ENCODE results near the gene ZNF747.

The ZNF747 gene

DNA sequence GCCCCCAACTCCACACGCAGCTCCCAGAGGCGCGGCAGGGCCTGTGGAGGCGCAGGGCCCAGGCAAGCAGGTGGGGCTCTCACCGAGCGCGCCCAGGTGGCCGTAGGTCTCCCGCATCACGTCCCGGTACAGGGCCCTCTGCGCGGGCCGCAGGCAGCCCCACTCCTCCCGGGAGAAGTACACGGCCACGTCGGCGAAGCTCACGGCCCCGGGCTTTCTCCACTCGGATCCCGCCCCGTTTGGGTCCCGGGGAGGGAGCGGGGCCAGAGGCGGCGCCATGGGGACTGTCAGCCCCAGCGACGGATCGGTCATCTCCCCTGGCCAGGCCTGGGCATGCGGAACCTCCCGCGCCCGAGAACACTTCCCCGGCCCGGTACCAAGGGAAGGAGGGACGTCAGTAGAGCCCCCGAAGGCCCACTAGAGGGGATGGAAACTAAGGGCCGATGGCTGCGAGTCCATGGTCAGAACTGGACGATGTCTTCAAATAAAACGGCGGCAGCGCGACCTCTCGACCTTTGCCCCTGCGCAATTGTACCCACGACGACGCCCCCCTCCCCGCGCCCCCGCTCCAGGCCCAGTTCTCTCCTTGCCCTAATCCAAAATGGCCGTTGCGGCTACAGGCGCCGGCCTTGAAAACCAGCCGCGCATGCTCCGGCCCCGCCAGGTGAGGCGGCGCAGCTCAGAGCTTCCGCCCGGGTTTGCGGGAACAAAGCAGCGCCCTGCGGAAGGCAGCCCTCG is at the start of gene ZNF747:
Gene ZNF747, minus strand, starts transcription at position 491 of the 738 bp plus-strand sequence. Its CDS starts 179 bp downstream, at position 312.
- TF ChIP-seq, protein P1, sequence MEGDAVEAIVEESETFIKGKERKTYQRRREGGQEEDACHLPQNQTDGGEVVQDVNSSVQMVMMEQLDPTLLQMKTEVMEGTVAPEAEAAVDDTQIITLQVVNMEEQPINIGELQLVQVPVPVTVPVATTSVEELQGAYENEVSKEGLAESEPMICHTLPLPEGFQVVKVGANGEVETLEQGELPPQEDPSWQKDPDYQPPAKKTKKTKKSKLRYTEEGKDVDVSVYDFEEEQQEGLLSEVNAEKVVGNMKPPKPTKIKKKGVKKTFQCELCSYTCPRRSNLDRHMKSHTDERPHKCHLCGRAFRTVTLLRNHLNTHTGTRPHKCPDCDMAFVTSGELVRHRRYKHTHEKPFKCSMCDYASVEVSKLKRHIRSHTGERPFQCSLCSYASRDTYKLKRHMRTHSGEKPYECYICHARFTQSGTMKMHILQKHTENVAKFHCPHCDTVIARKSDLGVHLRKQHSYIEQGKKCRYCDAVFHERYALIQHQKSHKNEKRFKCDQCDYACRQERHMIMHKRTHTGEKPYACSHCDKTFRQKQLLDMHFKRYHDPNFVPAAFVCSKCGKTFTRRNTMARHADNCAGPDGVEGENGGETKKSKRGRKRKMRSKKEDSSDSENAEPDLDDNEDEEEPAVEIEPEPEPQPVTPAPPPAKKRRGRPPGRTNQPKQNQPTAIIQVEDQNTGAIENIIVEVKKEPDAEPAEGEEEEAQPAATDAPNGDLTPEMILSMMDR (IDR thresholded peaks at IDR 0.05; ENCODE audit: low read depth, low read length) = no peak
- no peaks in the 10 kb centered on the region for H3K27me3 ChIP-seq (ENCODE audit: insufficient read depth, low read depth, severe bottlenecking)
- H3K4me3 ChIP-seq (ENCODE audit: low read depth, low read length) = peak within 1 kb of the TSS; percentile 86
- no peaks in the 10 kb centered on the region for H3K9me3 ChIP-seq (ENCODE audit: severe bottlenecking)
- DNase-seq = peak; percentile 93
- H3K36me3 ChIP-seq = peaks cover 19% of the 10 kb centered on the region
- peak within 1 kb of the TSS; percentile 93 for H3K27ac ChIP-seq

DNA sequence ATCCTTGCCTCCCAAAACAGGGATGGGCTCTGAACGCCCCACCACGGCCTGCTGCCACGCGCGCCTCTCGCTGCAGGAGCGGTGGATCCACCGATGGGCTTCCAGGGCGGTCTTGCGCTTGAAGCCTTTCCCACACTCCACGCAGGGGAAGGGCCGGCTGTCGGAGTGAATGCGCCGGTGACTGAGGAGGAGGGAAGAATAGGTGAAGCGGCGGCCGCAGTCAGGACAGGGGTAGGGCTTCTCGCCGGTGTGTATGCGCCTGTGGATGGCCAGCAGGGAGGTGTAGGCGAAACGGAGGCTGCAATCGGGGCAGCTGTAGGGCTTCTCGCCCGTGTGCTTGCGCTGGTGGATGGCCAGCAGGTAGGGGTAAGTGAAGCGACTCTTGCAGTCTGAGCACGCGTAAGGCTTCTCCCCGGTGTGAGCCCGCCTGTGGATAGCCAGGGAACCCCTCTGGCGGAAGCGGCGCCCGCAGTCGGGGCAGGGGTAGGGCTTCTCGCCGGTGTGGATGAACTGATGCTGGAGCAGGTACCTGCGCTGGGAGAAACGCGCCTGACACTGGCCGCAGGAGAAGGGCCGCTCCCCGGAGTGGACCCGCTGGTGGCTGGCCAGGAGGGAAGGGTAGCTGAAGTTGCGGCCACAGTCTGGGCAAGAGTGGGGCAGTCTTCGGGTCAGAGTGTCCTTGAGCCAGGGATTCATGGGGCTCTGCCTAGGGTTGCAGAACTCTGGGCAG is 48.1 kb upstream of the ZNF747 start:
- TF ChIP-seq, protein P1 (IDR thresholded peaks at IDR 0.05; ENCODE audit: low read depth, low read length) = no peak
- DNase-seq = no peak
- Histone ChIP-seq H3K27ac (no peak overlapping the region), H3K4me3 (ENCODE audit: low read depth, low read length) (no peak overlapping the region), H3K9me3 (ENCODE audit: severe bottlenecking) (no peaks in the 10 kb centered on the region), H3K27me3 (ENCODE audit: insufficient read depth, low read depth, severe bottlenecking) (no peaks in the 10 kb centered on the region), H3K36me3 (peaks cover 69% of the 10 kb centered on the region)

DNA sequence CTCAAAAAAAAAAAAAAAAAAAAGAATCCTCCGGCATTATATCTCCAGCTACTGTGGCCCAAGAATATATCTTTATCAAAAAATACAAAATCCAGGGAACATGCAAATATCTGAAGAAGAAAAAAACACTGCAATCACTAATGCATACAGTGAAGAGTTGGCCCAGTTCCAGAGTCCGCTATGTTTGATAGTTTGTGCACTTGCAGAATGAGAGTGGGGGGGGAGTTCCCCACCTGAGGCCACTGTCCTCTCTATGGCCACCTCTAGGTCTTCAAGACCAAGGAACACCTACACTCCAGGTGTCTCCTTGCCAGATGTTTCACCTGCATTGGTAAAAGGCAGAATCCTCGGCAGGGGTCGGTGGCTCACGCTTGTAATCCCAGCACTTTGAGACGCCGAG is 46.8 kb upstream of the ZNF747 start:
- Histone ChIP-seq H3K9me3 (ENCODE audit: severe bottlenecking) (no peaks in the 10 kb centered on the region), H3K27me3 (ENCODE audit: insufficient read depth, low read depth, severe bottlenecking) (no peaks in the 10 kb centered on the region), H3K36me3 (peaks cover 71% of the 10 kb centered on the region), H3K4me3 (ENCODE audit: low read depth, low read length) (no peak overlapping the region), H3K27ac (no peak overlapping the region)
- TF ChIP-seq, protein P1 (IDR thresholded peaks at IDR 0.05; ENCODE audit: low read depth, low read length) = no peak
- no peak for DNase-seq

DNA sequence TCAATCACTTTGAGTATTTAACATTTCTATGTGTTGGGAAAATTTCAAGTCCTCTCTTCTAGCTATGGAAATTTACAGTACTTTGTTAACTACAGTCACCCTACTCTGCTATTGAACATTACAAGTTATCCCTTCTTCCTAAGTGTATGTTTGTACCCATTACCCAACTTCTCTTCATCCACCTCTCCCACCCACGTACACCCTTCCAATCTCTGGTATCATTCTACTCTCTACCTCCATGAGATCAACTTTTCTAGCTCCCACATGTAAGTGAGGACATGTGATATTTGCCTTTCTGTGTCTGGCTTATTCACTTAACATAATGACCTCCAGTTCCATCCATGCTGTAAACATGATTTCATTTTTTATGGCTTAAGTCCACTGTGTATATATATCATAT is 40.0 kb upstream of the ZNF747 start:
- Histone ChIP-seq H3K27ac (no peak overlapping the region), H3K4me3 (ENCODE audit: low read depth, low read length) (no peak overlapping the region), H3K9me3 (ENCODE audit: severe bottlenecking) (no peaks in the 10 kb centered on the region), H3K36me3 (peaks cover 45% of the 10 kb centered on the region), H3K27me3 (ENCODE audit: insufficient read depth, low read depth, severe bottlenecking) (no peaks in the 10 kb centered on the region)
- TF ChIP-seq, protein P1 (IDR thresholded peaks at IDR 0.05; ENCODE audit: low read depth, low read length) = no peak
- DNase-seq = no peak

DNA sequence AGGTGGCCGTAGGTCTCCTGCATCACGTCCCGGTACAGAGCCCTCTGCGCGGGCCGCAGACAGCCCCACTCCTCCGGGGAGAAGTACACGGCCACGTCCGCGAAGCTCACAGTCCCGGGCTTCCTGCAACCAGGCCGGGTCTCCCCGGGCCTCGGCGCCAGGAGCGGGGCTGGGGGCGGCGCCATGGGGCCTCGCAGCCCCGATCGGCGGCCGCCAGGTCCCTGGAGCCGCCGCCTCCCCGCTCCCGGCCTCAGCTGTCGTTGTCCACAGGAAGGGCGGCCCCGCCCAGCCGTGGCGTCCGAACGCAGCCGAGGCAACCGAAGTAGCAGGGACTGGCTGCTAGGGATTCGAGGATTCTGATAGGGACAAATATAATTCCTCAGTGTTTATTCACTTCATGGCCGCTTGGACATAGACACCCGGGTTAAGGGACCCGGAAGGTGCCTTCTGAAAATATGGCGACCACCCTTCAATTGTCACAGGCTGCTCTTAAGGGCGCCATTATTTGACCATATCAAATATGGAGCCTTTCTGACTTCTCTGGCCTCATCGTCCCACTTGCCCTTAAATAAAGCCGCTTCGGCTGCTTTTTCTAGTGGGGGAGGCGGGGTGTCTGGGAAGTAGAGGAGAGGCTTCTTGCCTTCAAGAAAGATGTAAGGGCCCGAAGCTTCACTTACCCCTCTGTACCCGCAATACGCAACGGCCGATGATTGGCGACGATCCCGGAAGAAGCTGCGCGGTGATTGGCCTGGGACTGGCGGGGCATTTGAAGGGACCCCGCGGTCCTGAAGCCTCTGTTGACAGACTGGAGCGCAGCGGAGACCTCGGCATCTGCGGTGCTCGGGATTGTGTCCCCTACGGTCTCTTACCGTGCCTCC is 37.0 kb upstream of the ZNF747 start, which contains the start of gene ZNF688:
Gene ZNF688, minus strand, starts transcription at position 270 of the 878 bp plus-strand sequence. Its CDS starts 85 bp downstream, at position 185.
- Histone ChIP-seq H3K27ac (peak within 1 kb of the TSS; percentile 96), H3K36me3 (peaks cover 20% of the 10 kb centered on the region), H3K9me3 (ENCODE audit: severe bottlenecking) (no peaks in the 10 kb centered on the region), H3K4me3 (ENCODE audit: low read depth, low read length) (peak within 1 kb of the TSS; percentile 90), H3K27me3 (ENCODE audit: insufficient read depth, low read depth, severe bottlenecking) (no peaks in the 10 kb centered on the region)
- TF ChIP-seq, protein P1 (IDR thresholded peaks at IDR 0.05; ENCODE audit: low read depth, low read length) = no peak
- DNase-seq = peak; percentile 97
